SU-DHL-6 (cell line): Measurements from ENCODE around the gene RPN1.
A peak's percentile ranks its signal among the peaks of the same experiment; 100 is the strongest.

Source experiments
- H2AFZ ChIP-seq: fragments of 200-600 bp; sonication (generic); 2 replicates; pipeline ENCODE4 v1.6.1; 2014; ENCODE audit warnings: low read depth, mild to moderate bottlenecking, moderate library complexity, mixed read lengths, antibody characterized with exemption, low read length; ENCODE audit not compliant: severe bottlenecking
- H3F3A ChIP-seq: fragments of 200-600 bp; shearing (Covaris generic); 2 replicates; pipeline ENCODE4 v1.6.0; 2016; ENCODE audit warnings: antibody characterized with exemption, mild to moderate bottlenecking; ENCODE audit not compliant: insufficient read depth
- H3K27ac ChIP-seq: fragments of 200-600 bp; sonication (generic); 2 replicates; pipeline ENCODE4 v1.5.1; 2016; ENCODE audit warnings: low read depth, mild to moderate bottlenecking, low read length, moderate library complexity, mixed read lengths
- H3K27me3 ChIP-seq: fragments of 200-600 bp; sonication (generic), shearing (Covaris generic); 2 replicates; pipeline ENCODE4 v1.6.0; 2014; ENCODE audit warnings: mild to moderate bottlenecking, low read length
- H3K36me3 ChIP-seq: fragments of 200-600 bp; sonication (generic); 2 replicates; pipeline ENCODE4 v1.6.1; 2014; ENCODE audit warnings: mild to moderate bottlenecking, low read length, mixed read lengths
- H3K4me2 ChIP-seq: fragments of 300-600, 200-600 bp; shearing (Covaris generic), sonication (generic); 2 replicates; pipeline ENCODE4 v1.6.0; 2014; ENCODE audit warnings: low read length, low read depth, mild to moderate bottlenecking; ENCODE audit not compliant: poor library complexity, severe bottlenecking
- H3K4me3 ChIP-seq: fragments of 200-600 bp; sonication (generic); 2 replicates; pipeline ENCODE4 v1.5.1; 2014; ENCODE audit warnings: antibody characterized with exemption, low read length, mild to moderate bottlenecking, mixed read lengths; ENCODE audit not compliant: insufficient read depth, poor library complexity, severe bottlenecking
- H3K79me2 ChIP-seq: fragments of 200-600 bp; sonication (generic); 2 replicates; pipeline ENCODE4 v1.6.1; 2014; ENCODE audit warnings: mild to moderate bottlenecking, low read length, moderate library complexity; ENCODE audit not compliant: insufficient read depth
- H3K9ac ChIP-seq: fragments of 200-600 bp; sonication (generic); 2 replicates; pipeline ENCODE4 v1.7.0; 2014; ENCODE audit warnings: mild to moderate bottlenecking, low read length
- H3K9me2 ChIP-seq: fragments of 200-600 bp; sonication (generic); replicated peaks from 2 replicates; pipeline ENCODE4 v1.6.1; 2014; ENCODE audit warnings: low read length; ENCODE audit not compliant: insufficient read depth
- H3K9me3 ChIP-seq: fragments of 200-600 bp; sonication (generic); 2 replicates; pipeline ENCODE4 v1.6.1; 2014; ENCODE audit warnings: low read length, mixed read lengths; ENCODE audit not compliant: insufficient read depth
- H4K20me1 ChIP-seq: fragments of 200-600 bp; sonication (generic); 2 replicates; pipeline ENCODE4 v1.6.1; 2014; ENCODE audit warnings: low read depth, mild to moderate bottlenecking, antibody characterized with exemption, low read length, moderate library complexity, mixed read lengths
- EZH2phosphoT487 ChIP-seq: fragments of 200-600 bp; sonication (generic), shearing (Covaris generic); conservative IDR thresholded peaks from 2 replicates; pipeline ENCODE4 v1.6.1; 2018; ENCODE audit warnings: mild to moderate bottlenecking, antibody characterized with exemption, low read length, moderate library complexity, mixed read lengths
- TF ChIP-seq, protein P1 (sequence below): fragments of 200-600 bp; sonication (generic); IDR thresholded peaks from one replicate; pipeline ENCODE4 v1.5.1; 2017; ENCODE audit warnings: antibody characterized with exemption, mild to moderate bottlenecking, low read length, moderate library complexity; ENCODE audit not compliant: insufficient read depth, poor library complexity, severe bottlenecking

The RPN1 gene

GRCh38 chr3:128618398-128618726 is 32.3 kb downstream of the RPN1 start:
- Histone ChIP-seq H3K79me2 (peaks cover 15% of the 10 kb centered on the region), H3K36me3 (no peaks in the 10 kb centered on the region), H3K27ac (peak overlapping the region; percentile 45), H3K9ac (peak overlapping the region; percentile 86), H3K27me3 (no peaks in the 10 kb centered on the region), H3K9me2 (no peaks in the 10 kb centered on the region), H3F3A (peaks cover 17% of the 10 kb centered on the region), H2AFZ (no peak overlapping the region), H3K9me3 (no peaks in the 10 kb centered on the region), H3K4me2 (peak overlapping the region; percentile 84), H3K4me3 (peak overlapping the region; percentile 89), H4K20me1 (no peaks in the 10 kb centered on the region)
- TF ChIP-seq, protein P1, sequence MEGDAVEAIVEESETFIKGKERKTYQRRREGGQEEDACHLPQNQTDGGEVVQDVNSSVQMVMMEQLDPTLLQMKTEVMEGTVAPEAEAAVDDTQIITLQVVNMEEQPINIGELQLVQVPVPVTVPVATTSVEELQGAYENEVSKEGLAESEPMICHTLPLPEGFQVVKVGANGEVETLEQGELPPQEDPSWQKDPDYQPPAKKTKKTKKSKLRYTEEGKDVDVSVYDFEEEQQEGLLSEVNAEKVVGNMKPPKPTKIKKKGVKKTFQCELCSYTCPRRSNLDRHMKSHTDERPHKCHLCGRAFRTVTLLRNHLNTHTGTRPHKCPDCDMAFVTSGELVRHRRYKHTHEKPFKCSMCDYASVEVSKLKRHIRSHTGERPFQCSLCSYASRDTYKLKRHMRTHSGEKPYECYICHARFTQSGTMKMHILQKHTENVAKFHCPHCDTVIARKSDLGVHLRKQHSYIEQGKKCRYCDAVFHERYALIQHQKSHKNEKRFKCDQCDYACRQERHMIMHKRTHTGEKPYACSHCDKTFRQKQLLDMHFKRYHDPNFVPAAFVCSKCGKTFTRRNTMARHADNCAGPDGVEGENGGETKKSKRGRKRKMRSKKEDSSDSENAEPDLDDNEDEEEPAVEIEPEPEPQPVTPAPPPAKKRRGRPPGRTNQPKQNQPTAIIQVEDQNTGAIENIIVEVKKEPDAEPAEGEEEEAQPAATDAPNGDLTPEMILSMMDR = no peak
- TF ChIP-seq EZH2phosphoT487 = no peak

GRCh38 chr3:128617557-128618397 is 32.8 kb downstream of the RPN1 start:
- H3K79me2 ChIP-seq = peaks cover 15% of the 10 kb centered on the region
- peaks cover 17% of the 10 kb centered on the region for H3F3A ChIP-seq
- peak overlapping the region; percentile 86 for H3K9ac ChIP-seq
- no peaks in the 10 kb centered on the region for H4K20me1 ChIP-seq
- peak overlapping the region; percentile 68 for H2AFZ ChIP-seq
- TF ChIP-seq EZH2phosphoT487 = no peak
- TF ChIP-seq, protein P1 = peak; percentile 88
- no peaks in the 10 kb centered on the region for H3K9me3 ChIP-seq
- H3K27ac ChIP-seq = peak overlapping the region; percentile 45
- no peaks in the 10 kb centered on the region for H3K9me2 ChIP-seq
- no peaks in the 10 kb centered on the region for H3K27me3 ChIP-seq
- H3K36me3 ChIP-seq = no peaks in the 10 kb centered on the region
- H3K4me3 ChIP-seq = peak overlapping the region; percentile 89
- H3K4me2 ChIP-seq = peak overlapping the region; percentile 84

- H3K27me3 ChIP-seq = no peaks in the 10 kb centered on the region
- H4K20me1 ChIP-seq = no peaks in the 10 kb centered on the region
- no peak for TF ChIP-seq EZH2phosphoT487
- TF ChIP-seq, protein P1 = no peak
- no peaks in the 10 kb centered on the region for H3K36me3 ChIP-seq
- H3F3A ChIP-seq = peaks cover 17% of the 10 kb centered on the region
- H3K9ac ChIP-seq = peak overlapping the region; percentile 86
- H3K9me2 ChIP-seq = no peaks in the 10 kb centered on the region
- H3K9me3 ChIP-seq = no peaks in the 10 kb centered on the region
- peak overlapping the region; percentile 62 for H3K4me2 ChIP-seq
- H2AFZ ChIP-seq = peak overlapping the region; percentile 53
- peak overlapping the region; percentile 30; the same call in 1 of the 2 replicates for H3K27ac ChIP-seq
- peaks cover 15% of the 10 kb centered on the region for H3K79me2 ChIP-seq
- peak overlapping the region; percentile 40 for H3K4me3 ChIP-seq
Observed at GRCh38 chr3:128617270-128617556, 33.4 kb downstream of the RPN1 start.
